Measurements from ENCODE around the gene C1orf56.

DNA sequence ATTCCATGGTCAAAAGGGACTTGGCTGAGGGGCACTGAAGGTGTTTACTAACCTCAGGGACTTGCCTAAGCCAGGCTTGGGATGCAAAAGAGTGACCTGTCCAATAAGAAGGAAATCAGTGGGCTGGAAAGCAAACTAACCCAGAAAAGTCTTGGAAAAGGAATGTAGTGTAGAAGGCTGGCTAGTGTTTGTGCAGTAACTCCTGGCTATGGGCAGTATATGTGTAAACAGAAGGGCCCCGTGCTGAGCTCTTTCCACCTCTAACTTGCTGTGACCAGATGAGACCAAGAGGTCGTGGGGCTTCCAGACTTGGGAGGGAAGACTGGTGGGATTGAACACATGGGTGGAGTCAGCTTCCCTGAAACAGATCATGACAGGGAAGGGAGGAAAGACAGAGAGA, 44.9 kb upstream of the C1orf56 start:
- no peak for TF ChIP-seq ZNF24 (IDR thresholded peaks at IDR 0.05)
- TF ChIP-seq TCF7L2 (IDR thresholded peaks at IDR 0.05; ENCODE audit: low read depth, low read length), result no peak
- TF ChIP-seq NR2F6 (IDR thresholded peaks at IDR 0.05), result no peak
- TF ChIP-seq NR2F6 (CRISPR knock-in tag; IDR thresholded peaks at IDR 0.05), result no peak
- no peak for TF ChIP-seq GATAD2A (CRISPR knock-in tag; IDR thresholded peaks at IDR 0.05)
- TF ChIP-seq, protein P1, sequence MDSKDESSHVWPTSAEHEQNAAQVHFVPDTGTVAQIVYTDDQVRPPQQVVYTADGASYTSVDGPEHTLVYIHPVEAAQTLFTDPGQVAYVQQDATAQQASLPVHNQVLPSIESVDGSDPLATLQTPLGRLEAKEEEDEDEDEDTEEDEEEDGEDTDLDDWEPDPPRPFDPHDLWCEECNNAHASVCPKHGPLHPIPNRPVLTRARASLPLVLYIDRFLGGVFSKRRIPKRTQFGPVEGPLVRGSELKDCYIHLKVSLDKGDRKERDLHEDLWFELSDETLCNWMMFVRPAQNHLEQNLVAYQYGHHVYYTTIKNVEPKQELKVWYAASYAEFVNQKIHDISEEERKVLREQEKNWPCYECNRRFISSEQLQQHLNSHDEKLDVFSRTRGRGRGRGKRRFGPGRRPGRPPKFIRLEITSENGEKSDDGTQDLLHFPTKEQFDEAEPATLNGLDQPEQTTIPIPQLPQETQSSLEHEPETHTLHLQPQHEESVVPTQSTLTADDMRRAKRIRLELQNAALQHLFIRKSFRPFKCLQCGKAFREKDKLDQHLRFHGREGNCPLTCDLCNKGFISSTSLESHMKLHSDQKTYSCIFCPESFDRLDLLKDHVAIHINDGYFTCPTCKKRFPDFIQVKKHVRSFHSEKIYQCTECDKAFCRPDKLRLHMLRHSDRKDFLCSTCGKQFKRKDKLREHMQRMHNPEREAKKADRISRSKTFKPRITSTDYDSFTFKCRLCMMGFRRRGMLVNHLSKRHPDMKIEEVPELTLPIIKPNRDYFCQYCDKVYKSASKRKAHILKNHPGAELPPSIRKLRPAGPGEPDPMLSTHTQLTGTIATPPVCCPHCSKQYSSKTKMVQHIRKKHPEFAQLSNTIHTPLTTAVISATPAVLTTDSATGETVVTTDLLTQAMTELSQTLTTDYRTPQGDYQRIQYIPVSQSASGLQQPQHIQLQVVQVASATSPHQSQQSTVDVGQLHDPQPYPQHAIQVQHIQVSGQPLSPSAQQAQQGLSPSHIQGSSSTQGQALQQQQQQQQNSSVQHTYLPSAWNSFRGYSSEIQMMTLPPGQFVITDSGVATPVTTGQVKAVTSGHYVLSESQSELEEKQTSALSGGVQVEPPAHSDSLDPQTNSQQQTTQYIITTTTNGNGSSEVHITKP (CRISPR knock-in tag; IDR thresholded peaks at IDR 0.05; ENCODE audit: low read depth), result no peak
- TF ChIP-seq TCF12 (IDR thresholded peaks at IDR 0.05), result no peak
- no peak for TF ChIP-seq TCF12 (CRISPR knock-in tag; IDR thresholded peaks at IDR 0.05)
- no peak for TF ChIP-seq POLR2A (IDR thresholded peaks at IDR 0.05; ENCODE audit: insufficient read depth in 1 of 2, low read depth in 2 of 2, low read length in 2 of 2)
- TF ChIP-seq NR2F2 (IDR thresholded peaks at IDR 0.05; ENCODE audit: borderline replicate concordance, low read depth), result no peak
- TF ChIP-seq FOXM1 (CRISPR knock-in tag; IDR thresholded peaks at IDR 0.05), result no peak
